NCI-H187 treated with DMSO at 0.1 percent for 48 hours (cell line): ENCODE measurements around the gene TSPAN1.

Experiments
- DNase-seq: peaks from one replicate; lab custom pipeline; 2025; lab: John Stamatoyannopoulos, UW

Gene TSPAN1

DNA sequence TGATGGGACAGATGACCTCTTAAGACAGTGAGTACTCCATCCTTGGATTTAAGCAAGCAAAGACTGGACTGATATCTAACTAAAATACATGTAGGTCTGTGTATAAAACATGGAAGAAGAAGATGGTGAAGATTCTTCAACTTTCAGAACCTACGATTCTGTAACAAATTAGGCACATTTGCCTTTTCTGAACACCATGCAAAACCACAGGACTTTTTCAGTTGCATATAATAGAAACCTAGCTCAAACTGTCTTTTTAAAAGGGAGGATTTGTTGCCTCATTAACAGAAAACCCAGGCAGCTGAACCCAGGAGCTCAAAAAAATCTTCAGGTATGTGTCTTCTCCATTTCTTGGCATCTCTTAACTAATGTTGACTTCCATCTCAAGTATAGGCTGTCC is 14.7 kb upstream of the TSPAN1 start:
- DNase-seq = no peak

DNA sequence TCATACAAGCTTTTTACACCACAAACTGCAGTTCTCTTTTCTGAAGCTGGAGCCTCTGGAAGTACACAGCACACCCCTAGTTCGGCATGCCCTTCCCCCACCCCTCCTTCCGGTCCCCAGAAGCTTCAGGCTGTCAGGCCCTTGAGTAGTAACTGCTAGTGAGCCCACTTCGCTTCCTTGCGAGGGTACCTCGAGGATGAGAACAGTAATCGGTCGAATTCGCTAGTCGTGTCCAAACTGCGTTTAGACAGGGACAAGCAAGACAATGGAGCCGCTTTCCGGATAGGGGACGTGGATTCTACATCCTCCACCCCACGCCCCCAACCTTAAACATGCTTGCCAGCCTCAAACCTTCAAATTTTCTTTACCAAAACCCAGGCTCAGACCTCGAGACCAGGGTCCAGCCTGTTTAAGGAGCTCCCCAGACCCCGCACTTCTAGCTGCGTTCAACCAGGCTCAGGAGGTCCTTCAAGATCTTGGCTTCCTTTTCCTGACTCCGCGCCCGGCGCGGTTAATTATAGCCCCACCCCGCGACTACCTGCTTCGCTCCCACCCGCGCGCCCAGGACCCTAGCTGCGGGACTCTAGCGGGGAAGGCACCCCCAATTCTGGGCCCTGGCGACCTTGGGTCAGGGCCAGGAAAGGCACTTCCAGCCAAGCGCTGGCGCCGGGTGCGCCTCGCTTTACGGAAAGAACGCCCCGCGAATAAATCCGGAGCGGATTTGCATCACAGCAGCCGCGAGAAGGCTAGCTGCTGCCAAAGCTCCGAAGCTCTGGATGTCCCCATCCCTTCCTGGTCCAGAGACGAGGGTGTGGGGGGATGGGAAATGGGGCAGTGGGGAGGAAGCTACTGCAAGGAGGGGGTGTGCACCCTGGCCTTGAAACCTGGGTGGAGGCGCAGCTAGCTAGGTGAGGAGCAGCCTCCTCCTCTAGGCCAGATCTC is 8.1 kb upstream of the TSPAN1 start:
- DNase-seq = no peak

DNA sequence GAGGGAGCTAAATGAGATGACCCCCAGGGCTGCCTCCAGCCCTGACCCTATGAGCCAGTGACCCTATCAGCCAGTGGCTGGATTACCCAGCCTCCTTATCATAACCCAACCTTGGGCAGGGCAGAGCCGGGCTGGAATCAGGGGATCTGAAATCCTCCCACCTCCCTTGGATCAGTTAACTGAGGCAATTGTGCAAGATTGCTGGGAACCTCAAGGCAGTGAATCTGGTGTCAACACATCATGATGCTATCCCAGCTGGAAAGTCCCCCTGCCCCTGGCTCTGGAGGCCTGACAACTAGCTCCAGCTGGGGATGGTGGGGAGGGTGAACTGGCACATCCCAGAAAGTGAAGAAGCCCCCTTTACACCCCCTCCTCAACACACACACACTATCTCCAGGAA is 6.4 kb upstream of the TSPAN1 start:
- DNase-seq = no peak

DNA sequence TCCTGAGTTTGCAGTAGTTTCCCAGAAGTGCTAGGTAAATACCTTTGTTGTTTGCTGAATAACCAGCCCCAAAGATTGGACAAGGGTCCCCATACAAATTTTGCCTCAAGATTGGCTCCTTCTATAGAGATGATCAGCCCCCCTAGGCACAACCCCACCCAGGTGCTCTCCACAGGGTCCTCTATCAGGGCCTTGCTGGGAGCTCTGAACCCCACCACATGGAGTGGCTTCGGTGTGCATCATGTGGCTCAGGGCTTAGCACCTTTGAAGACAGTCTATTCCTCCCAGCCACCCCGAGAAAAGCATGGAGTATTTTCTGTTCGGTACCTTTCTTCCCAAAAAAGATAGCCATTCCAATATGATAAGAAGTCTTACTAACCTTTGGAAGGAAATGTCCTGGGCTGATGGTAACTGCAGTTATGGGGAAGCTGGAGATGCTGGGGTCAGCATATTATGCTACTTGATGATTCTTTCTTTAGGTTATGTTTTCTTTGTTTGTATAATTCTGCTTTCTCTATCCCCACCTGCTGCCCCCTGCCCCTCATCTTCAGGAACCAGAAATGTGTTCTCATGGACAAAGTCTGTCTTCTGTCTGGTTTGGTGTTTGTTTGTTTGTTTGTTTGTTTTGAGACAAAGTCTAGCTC is 5.0 kb upstream of the TSPAN1 start:
- no peak for DNase-seq

DNA sequence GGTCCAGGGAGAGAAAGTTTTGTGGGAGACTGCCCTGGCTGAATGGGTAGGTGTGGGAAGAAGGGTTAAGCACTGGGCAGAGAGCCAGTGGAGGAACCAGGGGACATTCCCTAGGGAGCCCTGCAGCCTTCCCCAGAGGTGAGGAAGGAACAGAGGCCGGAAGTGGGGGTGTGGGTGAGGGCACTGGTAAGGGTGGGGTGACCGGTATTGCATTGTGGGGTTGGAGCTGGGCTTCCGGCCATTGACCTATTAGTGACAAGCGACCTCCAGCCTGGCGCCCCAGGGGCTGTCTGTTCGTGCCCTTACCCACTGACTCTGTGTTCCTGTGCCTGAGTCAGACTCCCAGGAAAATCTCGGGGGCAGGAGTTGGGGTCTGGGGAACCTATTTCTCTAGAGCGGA is 3.5 kb upstream of the TSPAN1 start:
- DNase-seq = no peak

DNA sequence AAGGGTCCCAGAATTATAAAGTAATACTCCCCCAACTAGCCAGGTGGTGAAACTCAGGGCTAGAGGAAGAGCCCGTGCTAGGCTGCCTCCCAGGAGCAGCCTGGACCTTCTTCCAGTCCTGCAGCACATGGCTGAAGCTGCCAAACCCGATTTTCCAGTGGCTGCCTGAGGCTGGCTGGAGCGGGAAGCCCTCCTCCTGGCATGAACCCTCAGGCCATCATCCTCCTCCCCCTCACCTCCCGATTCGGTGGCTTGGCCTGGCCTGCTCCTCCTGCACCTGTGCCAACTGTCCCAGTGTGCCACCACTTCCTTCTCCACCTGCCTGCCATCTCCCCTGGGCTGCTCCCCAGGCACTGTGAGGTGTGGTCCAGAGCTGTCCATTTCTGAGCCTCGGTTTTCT is 3.0 kb upstream of the TSPAN1 start:
- DNase-seq = no peak

DNA sequence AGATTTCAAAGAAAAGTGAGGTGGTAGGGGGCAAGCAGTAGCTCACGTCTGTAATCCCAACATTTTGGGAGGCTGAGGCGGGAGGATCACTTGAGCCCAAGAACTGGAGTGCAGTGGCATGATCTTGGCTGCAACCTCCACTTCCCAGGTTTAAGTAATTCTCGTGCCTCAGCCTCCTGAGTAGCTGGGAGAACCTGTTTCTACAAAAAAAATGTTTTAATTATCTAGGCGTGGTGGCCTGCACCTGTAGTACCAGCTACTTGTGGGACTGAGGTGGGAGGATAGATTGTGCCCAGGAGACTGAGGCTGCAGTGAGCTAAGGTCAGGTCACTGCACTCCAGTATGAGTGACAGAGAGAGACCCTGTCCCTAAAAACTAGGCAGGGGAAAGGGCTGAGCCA is 2.6 kb upstream of the TSPAN1 start:
- DNase-seq = no peak

DNA sequence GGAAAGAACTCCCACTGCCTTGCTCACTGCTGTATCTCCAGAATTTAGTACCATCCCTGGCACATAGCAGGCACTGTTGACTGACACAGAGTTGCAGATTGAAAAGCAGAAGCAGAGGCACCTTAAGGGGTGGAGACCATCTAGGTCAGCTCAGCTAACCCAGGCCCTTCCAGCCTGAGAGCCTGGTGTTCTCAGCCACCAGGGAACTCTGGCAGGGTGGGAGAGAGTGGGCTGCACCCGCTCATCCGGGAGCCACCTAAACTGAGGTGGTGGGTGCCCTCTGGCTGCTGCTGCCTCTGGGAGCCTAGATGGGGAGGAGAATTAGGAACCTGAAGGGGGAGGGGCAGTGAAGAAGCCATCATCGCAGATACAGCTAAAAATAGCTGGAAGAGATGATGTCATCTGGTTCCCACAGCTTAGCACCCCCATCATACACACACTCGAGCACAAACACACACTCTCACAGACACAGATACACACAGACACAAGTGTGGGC is 1.5 kb upstream of the TSPAN1 start:
- DNase-seq = no peak

DNA sequence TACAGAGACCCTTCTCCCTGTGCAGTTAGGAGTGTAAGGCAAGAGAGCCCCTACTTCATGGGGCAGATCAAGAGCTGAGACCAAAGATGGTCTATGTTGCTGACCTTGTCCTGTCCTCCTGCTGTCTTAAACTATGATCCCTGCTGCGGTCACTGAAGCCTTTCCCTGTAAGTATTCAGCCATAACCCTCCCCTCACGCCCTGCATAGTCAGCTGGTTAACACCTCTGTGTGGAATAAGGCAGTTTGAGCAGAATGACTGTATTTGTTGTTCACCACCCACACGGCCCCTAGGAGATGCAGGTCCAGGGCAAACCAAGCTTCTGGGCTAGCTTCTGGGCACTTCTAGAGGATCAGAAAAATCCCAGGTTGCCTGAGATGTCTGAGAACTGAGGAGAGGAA is 356 bp downstream of the TSPAN1 start:
- no peak for DNase-seq

DNA sequence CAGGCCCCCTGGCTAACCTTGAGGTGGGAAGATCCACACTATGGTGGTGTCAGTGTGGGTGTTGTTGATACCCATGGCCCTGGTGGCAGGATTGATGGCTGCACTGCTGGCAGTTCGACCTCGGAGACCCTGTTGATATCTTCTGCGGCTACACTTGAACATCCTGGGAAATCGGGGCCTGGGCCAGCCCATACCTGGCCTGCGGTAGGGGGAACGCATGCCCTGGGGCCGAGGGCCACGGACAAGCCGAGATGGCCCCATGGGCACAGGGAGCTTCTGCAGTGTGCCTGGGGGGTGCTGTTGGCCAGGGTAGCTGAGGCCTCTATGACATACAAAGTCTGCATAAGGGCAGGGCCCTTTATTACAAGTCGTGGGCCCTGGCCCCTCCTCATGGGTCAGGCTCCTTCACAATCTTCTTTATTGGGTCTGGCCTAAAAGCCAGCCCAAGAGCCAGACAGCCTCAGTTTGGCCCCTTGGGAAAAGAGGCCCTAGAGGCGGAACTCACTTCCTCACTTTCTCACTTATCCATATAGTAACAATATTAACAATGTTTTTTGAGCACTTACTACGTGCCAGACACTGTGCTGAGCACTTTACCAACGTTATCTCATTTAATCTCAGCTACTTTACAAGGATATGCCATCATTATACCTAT is 1.5 kb downstream of the TSPAN1 start, which contains the start of gene P3R3URF:
TSS of gene P3R3URF (minus strand) at position 278 of the 655 bp plus-strand sequence. CDS start at position 261, 17 bp downstream.
- no peak for DNase-seq

DNA sequence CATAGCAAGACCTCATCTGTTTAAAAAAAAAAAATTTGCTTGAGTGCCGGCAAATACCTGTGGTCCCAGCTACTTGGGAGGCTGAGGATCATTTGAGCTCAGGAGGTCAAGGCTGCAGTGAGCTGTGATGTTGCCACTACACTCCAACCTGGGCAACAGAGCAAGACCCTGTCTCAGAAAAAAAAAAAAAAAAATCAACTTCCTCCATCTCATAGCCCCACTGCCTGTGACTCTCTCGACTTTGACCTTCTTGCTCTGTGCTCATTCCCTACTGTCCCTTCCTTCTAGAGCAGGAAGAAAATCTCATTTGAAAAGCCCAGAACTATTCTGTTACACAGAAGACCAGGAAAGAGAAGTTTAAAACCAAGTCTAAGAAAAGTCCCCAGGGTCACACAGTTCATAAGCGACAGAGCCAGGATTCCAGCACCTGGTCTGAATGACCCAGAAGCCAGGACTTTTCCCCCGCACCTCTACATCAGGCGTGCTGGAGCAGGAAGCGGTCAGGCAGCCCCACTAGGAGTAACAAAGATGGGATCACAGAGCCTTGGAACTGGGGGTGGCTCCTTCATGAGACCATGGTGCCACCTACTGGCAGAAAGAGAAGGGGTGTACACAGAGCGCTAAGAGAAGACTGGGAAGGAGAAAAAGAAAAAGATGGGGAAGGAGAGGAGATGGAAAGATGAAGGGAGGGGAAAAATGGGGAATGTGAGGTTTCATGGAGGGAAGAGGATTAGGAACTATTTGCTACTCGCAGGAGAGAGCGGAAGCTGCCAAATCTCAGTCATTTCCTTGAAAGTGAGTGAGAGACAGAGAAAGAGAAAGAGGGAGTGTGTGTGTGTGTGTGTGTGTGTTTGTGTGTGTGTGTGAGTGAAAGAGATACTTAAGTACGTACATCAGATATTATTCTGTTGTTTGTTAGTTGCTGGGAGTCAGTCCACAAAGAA is 4.5 kb downstream of the TSPAN1 start:
- peak; percentile 60 for DNase-seq

DNA sequence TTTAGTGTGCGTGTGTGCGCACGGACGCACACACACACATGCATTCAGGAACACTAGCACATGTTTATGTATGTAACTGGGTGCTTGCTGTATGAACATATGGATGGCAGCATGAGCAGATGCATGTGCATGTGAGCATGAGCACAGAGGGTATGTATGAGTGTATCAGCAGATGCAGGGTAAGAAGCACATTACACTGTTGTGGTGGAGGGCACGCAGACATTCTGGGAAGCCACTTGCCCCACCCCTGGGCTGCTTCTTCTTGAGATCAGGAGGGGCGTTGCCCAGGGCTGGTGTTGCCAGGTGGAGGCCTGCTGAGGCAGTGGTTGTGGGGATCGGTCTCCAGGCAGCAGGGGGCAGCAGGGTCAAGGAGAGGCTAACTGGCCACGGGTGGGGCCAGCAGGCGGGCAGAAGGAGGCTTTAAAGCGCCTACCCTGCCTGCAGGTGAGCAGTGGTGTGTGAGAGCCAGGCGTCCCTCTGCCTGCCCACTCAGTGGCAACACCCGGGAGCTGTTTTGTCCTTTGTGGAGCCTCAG is 5.3 kb downstream of the TSPAN1 start:
- no peak for DNase-seq

DNA sequence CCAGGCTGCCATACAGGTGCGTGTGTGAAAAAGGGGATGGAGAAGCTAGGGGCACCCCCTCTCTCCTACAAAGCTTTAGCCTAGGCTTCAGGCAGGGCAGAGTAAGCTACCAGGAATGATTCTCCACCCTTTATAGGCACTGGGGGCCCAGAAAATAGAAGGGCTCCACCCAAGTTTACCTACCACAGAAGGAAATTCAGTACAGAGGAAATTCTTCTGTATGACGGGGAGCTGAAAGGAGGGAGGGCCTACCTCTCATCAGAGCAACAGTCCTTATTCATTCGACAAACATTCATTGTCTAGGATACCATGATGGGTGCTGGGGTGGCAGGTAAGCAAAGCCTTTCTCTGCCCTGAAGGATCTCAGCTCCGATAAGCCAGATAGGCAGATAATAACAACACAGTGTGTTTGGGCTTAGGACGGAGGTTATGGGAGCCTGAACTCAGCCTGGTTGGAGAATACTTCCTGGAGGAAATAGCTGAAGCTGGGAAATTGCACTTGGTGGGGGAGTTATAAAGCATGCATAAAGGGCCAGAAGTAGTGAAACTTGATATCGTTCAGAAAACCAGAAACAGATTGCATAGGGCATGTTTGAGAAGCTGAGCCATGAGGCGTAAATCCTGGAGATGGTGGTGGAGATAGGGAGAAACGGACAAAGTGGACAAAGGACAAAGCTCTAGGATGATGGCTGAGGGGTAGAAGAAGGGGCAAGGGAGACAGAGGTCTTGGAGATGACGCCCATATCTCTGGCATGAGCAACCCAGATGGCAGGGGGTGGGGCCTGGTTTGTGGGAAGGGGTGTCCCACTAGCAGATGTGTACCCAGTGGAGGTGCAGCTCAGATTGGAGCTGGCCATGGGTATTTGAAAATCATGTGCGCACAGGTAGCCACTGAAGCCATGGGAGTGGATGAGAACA is 6.7 kb downstream of the TSPAN1 start:
- DNase-seq = no peak

DNA sequence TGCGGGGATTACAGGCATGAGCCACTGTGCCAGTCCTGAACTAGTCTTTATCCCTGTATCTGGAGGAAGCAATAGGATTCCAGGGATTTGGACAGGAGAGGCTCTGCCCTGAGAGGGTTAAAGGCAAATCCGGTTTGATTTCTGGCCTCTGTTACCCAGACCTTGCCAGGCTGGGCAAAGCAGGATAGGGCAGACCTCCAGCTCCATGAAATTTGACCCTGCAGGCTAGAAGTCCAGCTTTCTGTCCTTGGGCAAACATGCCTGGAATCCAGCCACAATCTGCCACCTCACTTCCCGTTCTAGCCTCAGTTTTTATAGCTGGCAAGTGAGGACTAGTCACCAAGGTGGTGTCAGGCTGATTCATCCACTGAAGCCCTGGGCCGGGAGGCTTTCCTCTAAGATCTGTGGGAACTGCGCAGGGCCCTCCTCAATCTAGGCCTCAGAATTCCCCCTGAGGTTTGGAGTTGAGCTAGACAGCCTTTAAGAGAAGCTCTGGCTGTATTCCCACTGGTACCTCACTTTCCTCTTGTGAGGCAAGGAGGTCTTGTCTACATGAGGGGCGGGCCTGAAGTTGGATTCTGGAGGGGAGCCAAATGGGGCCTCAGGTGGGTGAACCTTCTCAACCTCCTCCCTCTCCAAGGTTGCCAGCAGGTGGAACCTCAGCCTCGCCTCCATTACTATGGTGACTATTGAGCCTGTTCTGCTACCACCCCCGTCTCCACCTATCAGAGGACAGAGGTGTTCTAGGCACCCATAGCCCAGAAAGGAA is 8.4 kb downstream of the TSPAN1 start:
- DNase-seq = no peak

DNA sequence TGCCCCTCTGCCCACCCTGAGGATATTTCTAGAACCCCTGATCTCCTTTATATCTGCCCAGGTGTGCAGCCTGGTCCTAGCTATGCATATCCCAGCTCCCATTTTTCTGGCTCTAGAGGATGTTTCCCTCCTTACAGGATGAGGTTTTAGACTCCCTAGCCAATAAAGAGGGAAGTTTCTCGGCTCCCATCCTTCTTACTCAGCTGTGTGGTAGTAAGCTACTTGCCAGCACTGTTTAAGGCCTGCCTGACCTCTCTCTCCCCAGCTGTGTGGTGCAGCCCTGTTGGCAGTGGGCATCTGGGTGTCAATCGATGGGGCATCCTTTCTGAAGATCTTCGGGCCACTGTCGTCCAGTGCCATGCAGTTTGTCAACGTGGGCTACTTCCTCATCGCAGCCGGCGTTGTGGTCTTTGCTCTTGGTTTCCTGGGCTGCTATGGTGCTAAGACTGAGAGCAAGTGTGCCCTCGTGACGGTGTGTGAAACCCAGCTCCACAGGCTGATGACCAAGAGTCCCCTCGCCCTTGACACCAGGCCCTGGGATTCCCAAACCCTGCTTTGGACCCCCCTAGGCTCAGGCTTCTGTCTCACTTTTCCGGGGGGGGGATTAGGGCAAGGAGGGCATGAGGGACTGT is 9.2 kb downstream of the TSPAN1 start:
- no peak for DNase-seq

DNA sequence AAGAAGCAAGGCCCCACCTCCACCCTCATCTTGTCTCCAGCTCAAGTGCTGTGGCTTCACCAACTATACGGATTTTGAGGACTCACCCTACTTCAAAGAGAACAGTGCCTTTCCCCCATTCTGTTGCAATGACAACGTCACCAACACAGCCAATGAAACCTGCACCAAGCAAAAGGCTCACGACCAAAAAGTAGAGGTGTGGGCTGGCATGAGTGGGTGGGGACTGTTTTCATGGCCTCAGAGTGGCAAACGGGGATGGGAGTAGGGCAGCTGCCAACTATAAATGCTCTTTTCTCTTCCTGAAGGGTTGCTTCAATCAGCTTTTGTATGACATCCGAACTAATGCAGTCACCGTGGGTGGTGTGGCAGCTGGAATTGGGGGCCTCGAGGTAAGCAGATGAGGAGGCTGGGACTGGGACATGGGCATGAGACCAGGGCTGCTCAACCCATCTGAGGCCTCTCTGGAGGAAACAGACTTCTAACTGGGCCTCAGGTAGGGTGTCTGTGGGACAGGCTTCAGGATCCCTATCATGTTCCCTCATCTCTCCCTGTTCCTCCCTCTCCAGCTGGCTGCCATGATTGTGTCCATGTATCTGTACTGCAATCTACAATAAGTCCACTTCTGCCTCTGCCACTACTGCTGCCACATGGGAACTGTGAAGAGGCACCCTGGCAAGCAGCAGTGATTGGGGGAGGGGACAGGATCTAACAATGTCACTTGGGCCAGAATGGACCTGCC is 10.2 kb downstream of the TSPAN1 start:
- no peak for DNase-seq

DNA sequence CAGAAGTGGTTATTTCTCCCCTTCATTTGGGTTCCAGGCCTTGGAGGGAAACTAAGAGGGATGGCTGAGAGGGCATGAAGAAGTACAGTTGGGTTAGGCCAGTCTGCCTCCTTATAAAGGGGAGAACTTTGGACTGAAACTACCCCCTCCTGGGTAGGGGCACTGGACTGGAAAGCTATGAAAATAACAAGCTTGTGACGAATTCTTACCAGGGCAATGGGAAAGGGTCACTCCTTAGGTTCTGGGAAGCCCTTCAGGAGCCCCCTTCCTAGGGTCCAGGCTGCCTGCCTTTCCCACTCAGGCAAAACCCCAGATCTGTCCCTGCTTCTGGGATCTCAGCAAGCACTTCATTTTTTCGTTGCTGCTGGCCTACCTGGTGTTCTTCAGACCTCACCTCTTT is 11.2 kb downstream of the TSPAN1 start:
- DNase-seq = no peak
